CD4-positive, alpha-beta T cell treated with Interleukin-4 for 4 hours (primary cell): ENCODE data around the gene KIF6.

Experiments
- DNase-seq: peaks from one replicate; pipeline ENCODE4 v3.0.0-alpha.2; 2020

The KIF6 gene

DNA sequence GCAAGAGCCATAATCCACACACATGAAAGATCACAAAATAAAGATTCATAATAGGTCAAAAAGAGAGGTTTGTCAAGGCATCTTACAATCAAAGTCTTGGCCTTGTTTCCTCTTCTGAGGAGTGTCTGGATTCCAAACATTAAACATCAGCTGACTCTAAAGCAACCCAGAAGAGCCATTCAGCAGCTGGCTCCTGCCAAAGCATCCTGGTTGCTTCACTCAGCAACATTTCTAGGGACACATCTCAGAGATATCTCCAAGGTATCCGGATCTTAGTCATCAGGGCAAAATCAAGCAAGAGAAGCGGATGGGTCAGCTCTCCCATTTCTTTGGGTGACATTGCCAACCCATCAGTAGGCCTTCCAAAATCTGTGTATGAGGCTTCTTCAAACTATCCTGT lies 139.6 kb downstream of the KIF6 start:
- DNase-seq = no peak

DNA sequence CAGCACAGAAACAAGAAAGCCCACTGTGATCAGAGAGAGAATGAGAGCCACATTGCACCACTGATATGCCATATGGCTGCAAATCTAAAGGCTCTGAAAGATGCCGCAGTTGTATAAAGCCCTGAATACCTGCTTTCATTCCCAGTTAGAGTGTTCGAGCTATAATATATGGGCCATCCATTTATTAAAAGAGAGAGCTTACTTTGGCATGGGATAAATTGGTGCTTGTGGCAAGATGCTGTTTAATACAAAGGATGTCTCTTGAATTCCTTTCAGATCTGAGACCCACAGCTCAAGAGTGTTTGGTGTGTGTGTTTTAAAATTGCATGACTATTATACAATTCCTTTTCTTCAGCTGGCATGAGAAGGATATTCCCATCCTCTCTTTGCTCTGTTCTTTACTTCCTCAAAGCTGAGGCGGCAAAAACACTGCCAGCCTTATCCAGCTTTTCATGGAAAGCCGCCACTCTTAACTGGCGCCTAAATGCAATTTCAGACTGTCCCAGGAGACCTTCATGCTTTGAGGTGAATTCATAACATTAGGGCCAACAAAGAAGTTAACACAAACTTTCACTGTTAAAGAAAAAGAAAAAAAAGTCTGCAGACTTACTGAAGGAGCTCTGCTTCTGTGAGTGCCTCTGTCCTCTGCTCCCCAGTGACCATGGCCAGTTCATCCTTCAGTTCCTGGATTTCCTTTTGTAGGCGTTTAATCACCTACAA lies 147.6 kb downstream of the KIF6 start:
- DNase-seq = no peak

DNA sequence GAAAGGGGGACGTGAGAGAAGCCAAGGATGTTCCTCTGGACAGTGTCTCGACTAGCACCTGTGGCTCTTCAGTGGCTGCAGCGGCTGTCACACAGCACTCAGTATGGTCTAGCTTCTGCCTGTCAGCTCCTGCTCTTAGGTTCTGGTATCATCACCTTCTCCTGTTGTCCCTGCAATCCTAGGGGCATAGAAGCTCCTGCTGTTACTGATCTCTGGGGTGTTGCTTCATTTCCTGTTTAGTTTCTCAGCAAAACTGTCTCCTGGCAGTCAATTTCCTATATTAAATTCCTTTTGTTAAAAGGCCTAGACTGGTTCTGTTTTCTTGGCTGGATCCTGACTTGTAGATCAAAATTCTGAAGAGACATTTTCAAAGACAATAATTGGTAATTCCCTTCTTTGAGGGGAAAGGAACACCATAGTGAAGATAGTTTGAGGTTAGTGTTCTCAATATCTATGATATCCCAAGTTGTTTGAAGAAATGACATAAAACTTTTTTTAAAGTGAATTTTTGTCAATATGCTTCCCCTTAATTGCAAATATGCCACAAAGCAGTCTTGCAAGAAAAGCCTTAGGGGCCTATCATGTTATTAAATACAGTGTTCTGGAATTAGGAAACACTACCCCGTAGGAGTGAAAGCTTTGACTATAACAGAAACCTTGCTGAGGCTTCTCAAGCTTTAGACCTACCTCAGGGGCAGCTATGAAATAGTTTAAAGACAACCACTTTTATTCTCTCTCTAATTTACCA lies 148.5 kb downstream of the KIF6 start:
- no peak for DNase-seq

DNA sequence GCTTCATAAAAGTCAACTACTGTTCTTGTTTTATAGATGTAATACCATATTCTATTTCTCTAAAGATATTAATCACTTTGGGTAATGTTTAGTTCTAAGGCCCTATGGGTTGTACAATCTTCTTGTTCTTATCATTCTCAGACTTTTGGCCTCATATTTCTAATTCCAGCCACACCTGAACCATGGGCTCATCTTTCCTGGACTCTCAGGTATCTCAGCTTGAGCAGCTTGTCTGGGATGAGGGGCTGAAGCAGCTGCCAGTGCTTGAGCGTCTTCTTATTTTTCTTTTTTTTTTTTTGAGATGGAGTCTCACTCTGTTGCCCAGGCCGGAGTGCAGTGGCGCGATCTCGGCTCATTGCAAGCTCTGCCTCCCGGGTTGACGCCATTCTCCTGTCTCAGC lies 150.2 kb downstream of the KIF6 start:
- no peak for DNase-seq

DNA sequence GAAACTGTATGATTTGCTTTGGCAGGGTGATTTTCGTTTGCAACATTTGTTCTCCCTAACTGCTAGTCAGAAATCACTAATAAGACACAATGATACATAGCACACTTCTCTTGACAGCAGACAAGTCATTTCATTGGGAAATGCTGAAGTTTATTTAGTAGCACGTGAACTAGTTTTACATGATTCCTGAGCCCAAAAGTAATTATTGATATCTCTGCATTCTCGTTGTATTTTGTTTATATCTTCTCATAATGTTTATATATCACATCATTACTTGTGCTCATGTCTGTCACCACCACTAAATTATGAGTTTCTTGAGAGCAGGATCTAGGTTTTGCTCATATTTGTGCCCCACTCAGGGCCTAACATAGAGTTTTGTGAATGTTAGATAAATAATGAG lies 151.7 kb downstream of the KIF6 start:
- no peak for DNase-seq

DNA sequence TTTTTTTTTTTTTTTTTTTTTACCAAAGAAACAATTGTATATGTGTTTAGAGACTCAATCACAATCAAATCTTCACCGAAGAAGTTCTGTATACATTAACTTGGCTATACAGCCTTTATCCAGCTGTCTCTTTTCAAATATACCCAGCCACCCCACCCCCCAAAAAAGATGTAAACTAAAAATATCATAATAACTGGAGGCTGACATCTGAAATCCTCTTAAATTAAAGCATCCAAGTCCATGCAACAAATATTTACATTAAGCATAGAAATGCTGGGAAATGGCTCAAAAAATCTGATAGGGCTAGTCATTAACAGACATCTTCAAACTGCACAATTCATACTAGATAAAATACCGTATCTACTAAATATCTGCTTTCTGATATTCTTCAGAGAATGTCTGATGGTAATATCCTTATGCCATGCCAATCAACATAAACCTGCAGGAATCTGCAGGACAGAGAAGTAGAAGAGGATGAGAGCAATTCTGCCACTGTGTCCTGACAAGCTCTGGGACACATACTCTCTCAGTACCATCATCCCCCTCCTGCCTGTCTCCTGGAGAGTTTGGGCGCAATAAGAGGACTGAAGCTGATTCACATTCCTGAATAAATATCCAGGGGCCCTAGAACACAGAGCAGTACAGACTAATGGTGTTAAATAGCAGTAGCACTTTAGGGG lies 152.4 kb downstream of the KIF6 start:
- no peak for DNase-seq

DNA sequence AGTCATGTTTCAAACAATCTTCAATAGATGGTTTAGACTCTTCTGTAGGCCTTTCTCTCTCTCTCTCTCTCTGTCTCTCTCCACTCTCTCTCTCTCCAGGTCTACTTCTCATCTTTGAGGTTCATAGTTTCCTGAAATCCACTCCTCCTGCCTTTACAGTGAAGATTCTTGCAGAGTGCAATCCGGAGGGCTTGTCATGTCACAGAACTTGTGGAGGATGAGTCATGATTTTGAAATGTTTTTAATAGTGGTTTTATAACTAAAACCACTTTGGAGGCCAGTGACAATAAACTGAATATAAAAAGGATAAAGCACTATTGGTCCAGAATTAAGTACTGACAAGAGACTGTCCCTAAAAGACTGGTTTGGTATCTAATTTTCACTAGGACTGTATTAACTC lies 156.3 kb downstream of the KIF6 start:
- DNase-seq = no peak

DNA sequence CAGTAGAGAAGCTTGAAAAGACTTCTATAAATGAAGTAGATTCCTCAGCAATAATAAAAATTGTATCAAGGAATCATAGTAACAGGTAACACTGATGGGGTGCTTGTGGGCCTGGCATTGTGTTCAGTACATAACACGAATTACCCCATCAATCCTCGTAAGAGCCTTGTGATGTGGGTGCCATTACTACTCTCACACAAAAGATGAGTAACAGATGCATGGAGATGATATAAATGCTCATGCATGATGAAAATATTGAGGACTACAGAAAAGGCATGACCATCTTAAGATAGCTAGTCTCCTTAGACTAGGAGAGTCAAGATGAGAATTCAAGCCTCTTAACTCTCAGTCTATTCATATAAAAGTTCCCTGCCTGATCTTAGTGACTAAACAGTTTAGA lies 158.1 kb downstream of the KIF6 start:
- no peak for DNase-seq

DNA sequence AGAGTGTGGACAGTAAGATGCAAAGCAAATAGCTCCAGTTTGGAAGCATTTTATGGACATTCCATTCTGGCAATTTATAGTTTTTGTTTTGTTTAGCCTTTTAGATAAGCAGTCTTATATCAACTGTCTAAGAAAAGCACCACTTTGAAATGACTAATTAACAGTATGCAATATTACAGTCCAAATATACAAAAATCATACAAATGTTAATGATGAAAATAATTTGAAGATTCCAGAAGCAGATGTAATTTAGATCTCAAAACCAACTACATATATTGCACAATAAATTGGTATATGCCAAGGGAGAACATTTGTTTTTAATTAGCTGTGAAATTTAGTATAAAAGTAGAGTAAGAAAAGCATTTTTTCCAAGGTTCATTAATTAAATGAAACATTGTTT lies 158.8 kb downstream of the KIF6 start:
- DNase-seq = no peak

DNA sequence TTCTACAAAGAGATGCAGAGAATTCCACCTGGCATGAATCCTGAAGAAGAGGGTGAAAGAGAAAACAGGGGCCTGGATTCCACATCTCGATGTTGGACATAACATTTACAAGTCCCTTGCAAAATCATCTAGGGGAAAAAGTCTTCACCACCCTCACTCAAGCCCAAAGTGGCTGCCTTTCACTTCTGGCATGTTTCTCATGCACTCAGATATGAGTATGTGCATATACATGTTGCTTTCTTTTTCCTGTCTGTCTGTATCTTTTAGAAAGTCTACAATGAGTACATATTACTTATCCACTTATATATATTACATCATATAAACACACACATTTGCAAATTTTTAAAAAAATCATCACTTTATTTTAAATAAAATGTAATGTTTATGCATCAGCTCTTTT lies 159.3 kb downstream of the KIF6 start:
- no peak for DNase-seq

DNA sequence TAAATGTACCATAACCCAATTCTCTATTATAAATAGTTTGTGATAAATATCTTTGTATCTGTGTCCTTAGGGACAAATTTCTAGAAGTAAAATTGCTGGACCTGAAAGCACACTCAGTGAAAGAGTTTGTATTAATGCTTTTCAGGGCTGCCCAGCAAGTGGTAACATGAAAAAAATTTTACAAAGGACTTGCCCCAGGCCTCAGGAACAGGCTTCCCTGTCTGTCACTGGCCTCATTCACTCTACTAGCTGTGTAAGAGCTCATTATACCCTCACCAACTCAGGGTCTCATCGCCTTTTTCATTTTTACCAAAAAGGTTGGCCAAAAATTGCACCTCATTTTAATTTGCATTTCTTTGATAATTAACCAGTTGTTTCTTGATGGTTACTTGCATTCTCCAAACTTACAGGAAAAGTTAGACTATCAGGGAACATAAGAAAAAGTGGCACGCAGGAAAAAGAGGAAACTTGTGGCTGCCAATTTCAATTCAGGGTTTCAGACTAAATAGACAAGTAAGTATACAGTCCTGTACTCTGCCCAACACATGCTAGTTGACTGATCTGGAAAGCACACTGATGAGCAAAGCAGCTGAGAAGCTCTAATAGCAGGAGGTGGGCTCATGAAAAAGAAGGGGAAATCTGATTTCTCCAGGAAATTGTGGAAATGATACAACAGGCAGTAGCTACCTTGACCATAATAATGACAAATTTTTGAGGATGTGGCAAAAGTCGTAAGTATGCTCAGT lies 161.5 kb downstream of the KIF6 start:
- no peak for DNase-seq

DNA sequence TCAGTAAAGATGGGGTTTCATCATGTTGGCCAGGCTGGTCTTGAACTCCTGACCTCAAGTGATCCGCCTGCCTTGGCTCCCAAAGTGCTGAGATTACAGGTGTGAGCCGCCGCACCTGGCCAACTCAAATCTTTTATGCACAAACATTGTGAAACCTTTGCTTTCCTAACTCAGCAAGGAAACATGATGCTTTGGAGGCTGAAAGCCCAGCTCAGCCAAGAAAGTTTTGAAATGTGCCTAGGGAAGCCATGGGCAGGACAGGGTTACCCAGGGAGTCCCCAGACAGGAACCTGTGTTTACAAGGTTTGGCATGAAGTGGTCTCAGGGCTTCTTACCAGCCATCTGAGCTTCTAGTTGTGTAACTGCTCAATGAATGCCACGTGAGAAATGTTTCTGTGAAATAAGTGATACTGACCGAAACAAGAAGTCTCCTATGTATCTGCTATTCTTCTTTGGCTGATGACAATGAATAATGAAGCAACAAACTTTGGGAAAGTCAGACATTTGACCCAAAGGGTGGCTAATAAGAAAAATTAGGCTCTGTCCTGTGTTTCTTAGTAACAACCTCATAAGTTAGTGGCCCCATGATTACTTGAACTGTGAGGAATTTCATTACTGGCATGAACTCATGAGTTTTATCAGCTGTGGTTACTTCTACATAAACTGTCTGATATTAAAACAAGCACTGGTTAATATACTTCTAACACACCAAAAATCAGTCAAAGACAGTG lies 163.5 kb downstream of the KIF6 start:
- no peak for DNase-seq

DNA sequence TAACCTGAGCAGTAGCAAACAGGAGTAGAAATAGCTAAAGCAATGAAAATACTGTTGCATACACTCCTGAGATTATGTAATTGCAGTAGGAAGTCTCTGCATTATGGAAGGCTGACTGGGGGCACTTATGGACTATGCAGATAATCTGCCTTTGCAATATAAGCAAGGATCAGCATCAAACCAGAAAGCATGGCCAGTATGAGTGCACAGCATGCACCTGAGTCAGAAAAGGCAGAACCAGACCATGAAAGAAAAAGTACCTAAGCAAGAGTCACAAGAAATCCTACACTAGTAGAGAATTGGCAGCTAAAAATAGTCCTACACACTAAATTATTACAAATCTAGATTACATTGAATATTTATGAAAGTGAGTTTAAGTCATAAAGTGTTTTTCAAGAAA lies 164.3 kb downstream of the KIF6 start:
- DNase-seq = no peak

DNA sequence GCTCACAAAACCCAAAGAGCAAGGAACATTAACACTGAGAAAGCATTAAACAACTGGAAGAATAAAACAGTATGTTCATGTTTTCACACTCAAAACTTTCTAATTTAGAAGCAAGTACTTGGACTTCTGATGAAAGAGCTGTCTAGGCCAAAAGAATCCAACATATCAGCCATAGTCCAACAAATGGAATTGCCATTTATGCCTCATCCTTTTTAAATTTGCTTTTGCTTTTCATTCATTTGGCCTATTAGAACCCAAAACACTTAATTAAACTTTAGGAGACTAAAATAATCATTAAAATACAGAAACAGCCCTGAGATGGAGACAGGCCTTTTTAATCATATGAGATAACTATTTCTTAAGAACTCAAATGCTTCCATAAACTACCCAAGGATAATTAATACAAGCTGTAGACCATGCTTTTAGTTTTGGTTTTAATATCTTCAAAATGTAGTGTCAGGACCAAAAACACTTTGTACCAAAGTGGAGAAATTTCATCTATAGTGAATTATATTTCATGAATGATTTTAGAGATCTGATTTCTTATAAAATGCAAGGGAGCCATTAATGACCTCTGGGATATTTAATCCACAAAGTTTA lies 166.5 kb downstream of the KIF6 start:
- DNase-seq = no peak

DNA sequence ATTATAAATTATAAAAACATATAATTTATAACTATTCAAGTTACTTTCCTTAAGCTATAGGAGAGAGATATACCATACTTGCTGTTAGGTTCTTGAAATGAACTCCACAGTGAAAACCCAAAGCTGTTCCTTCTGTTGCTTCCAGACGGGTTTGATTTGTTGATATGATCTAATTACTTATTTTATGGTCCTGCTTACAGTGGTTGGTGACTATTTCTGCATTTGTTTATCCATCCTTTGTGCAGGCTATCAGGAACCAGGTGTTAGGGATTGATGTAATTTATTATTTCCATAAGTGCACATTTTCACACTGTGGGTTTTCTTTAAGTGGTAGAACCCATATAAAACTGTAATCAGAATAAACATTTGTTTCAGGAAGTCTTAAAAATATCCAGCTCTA lies 167.1 kb downstream of the KIF6 start:
- no peak for DNase-seq

DNA sequence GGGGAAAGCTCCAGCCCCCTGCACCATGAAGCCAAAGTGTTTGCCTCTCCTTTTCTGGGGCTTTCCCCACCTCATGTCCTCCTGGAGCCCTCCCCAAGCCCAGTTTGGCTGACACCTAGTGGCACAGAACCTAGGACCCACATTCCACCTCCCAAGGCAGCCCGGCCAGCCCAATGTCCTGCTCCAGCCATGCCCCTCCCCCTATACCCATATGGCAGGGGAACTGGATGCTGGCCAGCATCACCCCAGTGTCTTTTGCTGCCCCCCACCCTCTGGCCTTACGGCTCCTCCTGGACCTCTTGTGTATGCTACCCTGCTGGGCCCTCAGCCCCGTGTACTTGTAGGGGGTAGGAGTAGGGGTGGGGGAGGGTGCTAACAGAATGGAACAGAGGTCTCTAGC lies 170.1 kb downstream of the KIF6 start:
- DNase-seq = no peak

DNA sequence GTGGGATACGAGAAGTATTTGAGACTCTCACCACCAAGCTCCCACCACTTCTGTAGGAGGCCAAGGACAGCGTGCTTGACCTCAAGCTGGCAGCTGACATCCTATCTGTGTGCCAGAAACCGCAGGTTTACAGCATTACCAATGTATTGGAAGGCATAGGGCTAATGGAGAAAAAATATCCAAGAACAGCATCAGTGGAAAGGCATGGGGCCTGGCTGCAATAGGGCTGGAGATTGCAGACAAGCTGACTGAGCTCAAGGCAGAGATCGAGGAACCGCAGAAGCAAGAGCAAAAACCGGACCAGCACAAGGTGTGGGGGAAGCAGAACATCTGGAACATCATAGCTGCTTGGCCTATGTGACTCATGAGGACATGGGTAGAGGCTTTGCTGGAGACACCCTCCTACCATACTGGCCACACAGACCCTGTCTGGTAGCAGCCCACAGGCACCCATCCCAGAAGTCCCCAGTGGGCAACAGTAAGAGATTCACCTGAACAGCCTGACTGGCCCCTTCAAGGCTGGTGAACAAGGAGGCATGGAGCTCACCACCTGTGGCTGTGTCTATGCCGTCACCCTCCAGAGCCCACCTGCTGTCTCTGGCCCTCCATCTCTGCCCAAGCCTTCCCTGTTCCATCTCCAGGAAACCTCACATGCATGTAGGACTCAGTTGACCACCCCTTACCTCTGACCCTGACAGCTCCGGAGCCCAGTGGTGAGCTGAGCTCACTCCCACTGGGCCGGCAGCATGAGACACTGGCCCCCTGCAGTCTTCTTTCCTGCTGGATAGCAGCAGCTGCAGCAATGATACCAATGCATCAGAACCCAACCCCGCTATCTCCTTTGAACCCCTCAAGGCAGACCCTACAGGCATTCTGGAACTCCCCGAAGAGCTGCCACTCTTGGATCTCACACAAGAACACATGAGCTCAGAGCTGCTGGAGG lies 171.1 kb downstream of the KIF6 start:
- no peak for DNase-seq

DNA sequence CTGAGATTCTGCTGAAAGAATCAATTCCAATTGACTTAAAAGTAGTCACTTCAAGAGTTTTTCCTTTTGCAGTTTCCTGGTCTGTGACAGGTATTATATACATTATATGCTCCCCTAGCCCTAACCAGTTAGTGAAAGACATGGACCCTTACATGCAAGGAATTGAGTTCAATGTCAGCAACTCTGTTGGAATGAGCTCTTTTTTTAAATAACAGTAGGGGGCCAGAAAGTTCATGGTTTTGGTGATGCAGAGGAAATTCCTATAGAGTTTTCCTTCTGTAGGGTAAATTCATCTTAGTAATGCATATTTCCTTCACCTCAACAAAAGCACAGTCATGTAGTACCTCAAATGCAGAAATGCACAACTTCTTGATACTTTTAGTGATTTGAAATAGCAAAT lies 172.2 kb downstream of the KIF6 start:
- no peak for DNase-seq

DNA sequence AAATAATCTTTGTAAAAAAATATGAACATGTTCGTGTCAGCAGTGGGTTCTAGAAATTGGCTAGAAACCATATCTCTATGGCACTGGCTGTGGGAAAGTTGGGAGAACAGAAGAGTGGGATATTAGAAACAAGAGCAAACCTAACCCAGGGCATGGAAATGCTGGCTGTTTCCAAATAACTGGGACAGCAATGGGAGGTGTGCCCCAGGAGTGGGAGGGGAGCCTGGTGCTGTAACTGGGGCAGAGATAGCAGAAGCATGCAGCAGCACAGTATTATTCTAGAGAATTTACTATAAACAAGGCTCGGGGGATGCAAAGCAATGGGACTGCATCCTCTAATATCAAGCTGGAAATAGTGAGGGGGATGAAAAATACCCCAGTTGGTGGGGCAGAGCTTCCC lies 175.0 kb downstream of the KIF6 start:
- no peak for DNase-seq

DNA sequence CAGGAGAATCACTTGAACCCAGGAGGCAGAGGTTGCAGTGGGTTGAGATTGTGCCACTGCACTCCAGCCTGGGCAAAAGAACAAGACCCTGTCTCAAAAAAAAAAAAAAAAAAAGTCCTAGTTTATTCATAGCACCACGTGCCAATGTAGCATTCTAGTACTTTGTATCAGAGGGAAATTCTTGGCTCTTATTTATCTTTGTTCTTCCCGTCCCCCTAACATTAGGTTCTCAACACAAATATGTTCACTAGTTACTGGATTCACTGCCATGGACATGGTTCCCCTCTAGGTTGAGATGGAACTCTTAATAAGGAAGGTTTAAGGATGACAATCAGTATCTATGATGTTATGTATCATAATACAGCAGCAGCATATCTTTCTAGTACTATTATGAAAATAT lies 178.5 kb downstream of the KIF6 start:
- DNase-seq = no peak

DNA sequence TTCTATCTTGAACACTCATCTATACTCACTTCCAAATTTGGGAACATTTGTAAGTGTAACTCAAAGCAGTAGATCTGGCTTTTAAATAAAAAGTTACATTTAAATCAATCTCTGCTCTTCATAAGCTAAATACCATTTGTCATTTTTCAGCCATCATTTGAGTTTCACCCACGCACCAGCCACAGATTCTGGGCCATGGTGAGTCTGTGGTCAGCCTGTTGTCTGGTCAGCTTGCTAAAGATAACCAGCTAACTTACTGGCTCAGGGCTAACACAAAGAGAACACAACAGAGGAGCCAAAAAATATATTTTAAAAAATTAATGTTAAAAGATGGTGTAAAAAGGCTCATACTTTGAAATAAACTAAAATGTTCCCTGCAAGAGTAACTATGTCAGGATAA lies 181.3 kb downstream of the KIF6 start:
- DNase-seq = no peak
